Activated CD8-positive, alpha-beta T cell treated with anti-CD3 and anti-CD28 coated beads for 36 hours (primary cell): ENCODE measurements around the gene PRPF19. TPM values are rescaled to one million over a fixed set of nuclear protein-coding genes. Genes with fewer than 3 reads are reported as not detected.

Experiments
- ATAC-seq: fragments of 200-7000 bp; cut with Tn5 transposase; one replicate; pipeline ENCODE4 v1.10.0; 2021; ENCODE audit warnings: mild to moderate bottlenecking, moderate library complexity
- CTCF ChIA-PET: fragments of 350-600 bp; sonication (Branson Sonifier 250); formaldehyde crosslinking; loops from one replicate; lab custom pipeline; 2021; ENCODE audit warnings: antibody characterized with exemption; lab: Charles Lee
- POLR2A ChIA-PET: fragments of 350-600 bp; sonication (Branson Sonifier 250); formaldehyde crosslinking; loops from one replicate; lab custom pipeline; 2021; ENCODE audit warnings: antibody characterized with exemption; lab: Charles Lee
- DNase-seq: peaks from one replicate; pipeline ENCODE4 v3.0.0-alpha.2; 2020
- H3K27ac Mint-ChIP-seq: one replicate; pipeline ENCODE4 v1.8.0; 2021; ENCODE audit warnings: mild to moderate bottlenecking, mixed read lengths
- H3K27me3 Mint-ChIP-seq: one replicate; pipeline ENCODE4 v1.8.0; 2021; ENCODE audit warnings: mixed read lengths
- H3K36me3 Mint-ChIP-seq: one replicate; pipeline ENCODE4 v1.8.0; 2021; ENCODE audit warnings: low read depth, mixed read lengths
- H3K4me1 Mint-ChIP-seq: one replicate; pipeline ENCODE4 v1.8.0; 2021; ENCODE audit warnings: low read depth, mixed read lengths
- H3K4me3 Mint-ChIP-seq: one replicate; pipeline ENCODE4 v1.8.0; 2021; ENCODE audit warnings: mild to moderate bottlenecking, moderate library complexity, mixed read lengths
- H3K9me3 Mint-ChIP-seq: one replicate; pipeline ENCODE4 v1.8.0; 2021; ENCODE audit warnings: mixed read lengths
- intact Hi-C: fragments of 100-400 bp; cut with micrococcal nuclease; formaldehyde crosslinking; loops from one replicate; pipeline ENCODE4 v1.10.0; 2022
- total RNA-seq, 2 experiments: library from RNA; stranded (reverse); gene quantifications; one replicate each; pipeline ENCODE4 v1.2.3, GENCODE V29; 2021
- TF ChIP-seq, protein P1 (sequence below): fragments of 200-600 bp; IDR thresholded peaks from one replicate; pipeline ENCODE4 v1.8.0; 2022; ENCODE audit warnings: antibody characterized with exemption, mild to moderate bottlenecking

Gene PRPF19
- total RNA-seq, 2 experiments from 2014 or later, result 142 to 150 TPM

DNA sequence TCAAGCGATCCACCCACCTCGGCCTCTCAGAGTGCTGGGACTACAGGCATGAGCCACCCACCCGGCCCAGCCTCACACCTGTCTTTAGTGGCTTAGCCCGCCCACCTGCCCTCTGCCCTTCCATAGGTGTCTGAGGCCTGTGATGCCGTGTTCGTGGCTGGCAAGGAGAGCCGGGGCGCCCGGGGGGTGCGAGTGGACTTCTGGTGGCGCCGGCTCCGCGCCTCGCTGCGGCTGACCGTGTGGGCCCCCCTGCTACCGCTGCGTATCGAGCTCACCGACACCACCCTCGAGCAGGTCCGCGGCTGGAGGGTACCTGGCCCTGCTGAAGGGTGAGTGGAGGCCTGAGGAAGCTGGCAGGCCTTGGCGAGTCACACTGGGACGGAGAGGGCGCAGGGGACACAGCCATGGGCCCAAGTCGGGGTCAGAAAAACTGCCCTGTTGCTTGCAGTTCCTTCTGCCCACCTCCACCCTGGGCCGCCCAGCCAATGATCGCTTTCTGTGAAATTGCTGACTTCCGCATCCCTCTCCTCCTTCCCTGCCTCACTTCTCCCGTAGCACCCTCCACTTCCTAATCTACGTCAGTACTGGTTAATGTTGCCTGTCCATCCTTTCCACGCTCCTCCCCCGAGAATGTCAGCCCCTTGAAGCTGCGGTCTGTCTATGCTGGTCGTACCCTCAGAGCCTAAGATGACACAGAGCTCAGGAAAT is 27.2 kb upstream of the PRPF19 start:
- intact Hi-C loops, result no loop called here
- ATAC-seq, result no peak
- ChIA-PET POLR2A (interaction anchor here (0.7 to 1.4 kb wide), 2 partner anchors 15 to 115 kb away, joined by 3 read pairs; no protein-coding TSS in a partner anchor), CTCF (no interaction called here)
- TF ChIP-seq, protein P1, sequence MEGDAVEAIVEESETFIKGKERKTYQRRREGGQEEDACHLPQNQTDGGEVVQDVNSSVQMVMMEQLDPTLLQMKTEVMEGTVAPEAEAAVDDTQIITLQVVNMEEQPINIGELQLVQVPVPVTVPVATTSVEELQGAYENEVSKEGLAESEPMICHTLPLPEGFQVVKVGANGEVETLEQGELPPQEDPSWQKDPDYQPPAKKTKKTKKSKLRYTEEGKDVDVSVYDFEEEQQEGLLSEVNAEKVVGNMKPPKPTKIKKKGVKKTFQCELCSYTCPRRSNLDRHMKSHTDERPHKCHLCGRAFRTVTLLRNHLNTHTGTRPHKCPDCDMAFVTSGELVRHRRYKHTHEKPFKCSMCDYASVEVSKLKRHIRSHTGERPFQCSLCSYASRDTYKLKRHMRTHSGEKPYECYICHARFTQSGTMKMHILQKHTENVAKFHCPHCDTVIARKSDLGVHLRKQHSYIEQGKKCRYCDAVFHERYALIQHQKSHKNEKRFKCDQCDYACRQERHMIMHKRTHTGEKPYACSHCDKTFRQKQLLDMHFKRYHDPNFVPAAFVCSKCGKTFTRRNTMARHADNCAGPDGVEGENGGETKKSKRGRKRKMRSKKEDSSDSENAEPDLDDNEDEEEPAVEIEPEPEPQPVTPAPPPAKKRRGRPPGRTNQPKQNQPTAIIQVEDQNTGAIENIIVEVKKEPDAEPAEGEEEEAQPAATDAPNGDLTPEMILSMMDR, result no peak
- Mint-ChIP-seq H3K27ac (no peak overlapping the region), H3K4me1 (no peaks in the 10 kb centered on the region), H3K4me3 (no peak overlapping the region), H3K36me3 (no peaks in the 10 kb centered on the region), H3K9me3 (no peaks in the 10 kb centered on the region), H3K27me3 (peaks cover 3% of the 10 kb centered on the region)
- DNase-seq, result no peak

DNA sequence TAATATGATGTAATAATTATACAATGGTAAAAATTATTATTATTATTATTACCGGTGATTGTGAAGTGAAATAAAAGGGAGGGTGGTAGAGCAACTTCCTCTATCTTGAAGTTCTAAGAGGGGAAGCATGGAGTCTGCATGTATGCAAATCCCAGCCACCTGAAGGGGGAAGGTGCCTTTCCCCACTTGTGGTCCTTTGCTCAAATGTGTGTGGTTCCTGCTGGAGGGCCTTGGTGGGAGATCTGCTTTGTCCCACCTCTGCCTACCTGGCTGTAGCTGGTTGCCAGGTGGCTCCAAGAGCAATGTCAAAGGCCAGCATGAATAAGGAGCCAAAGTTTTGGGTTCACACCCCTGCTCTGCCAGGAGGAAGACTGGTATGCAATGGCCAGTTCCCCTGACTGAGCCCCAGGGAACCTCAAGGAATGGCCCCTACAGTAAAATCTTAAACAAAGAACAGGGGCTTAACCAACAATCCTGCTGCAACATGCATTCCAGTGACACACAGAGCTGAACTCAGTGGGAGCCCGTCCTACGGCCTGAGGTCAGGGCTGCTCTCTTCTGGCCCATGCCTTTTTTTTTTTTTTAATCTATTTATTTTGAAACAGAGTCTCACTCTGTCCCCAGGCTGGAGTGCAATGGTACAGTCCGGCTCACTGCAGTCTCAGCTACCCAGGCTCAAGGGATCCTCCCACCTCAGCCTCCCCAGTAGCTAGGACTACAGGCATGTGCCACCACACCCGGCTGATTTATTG is 26.4 kb upstream of the PRPF19 start:
- DNase-seq (no peak), ATAC-seq (no peak)
- ChIA-PET CTCF (no interaction called here), POLR2A (interaction anchor here (1.1 to 1.4 kb wide), 2 partner anchors 10 to 14 kb away, joined by 3 read pairs; no protein-coding TSS in a partner anchor)
- TF ChIP-seq, protein P1, result no peak
- Mint-ChIP-seq H3K27ac (no peak overlapping the region), H3K4me1 (no peaks in the 10 kb centered on the region), H3K9me3 (no peaks in the 10 kb centered on the region), H3K27me3 (peaks cover 3% of the 10 kb centered on the region), H3K36me3 (no peaks in the 10 kb centered on the region), H3K4me3 (no peak overlapping the region)
- intact Hi-C loops, result no loop called here

DNA sequence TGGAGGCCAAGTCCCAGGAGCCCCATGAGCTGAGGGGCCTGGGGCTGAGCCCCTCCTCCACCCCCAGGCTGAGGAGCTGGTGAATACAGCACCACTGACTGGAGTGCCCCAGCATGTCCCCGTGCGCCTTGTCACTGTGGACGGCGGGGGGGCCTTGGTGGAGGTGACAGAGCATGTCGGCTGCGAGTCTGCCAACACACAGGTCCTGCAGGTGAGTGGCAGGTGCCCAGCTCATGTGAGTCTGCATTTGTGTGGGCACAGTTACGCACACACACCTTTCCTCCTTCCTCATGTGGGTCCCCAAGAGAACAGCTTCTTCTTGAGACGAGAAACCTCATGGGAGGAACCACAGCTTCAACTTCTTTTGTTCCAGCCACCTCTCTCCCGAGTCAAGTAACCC is 25.5 kb upstream of the PRPF19 start:
- DNase-seq (no peak), ATAC-seq (no peak)
- Mint-ChIP-seq H3K27ac (no peak overlapping the region), H3K9me3 (no peaks in the 10 kb centered on the region), H3K4me1 (no peaks in the 10 kb centered on the region), H3K4me3 (no peak overlapping the region), H3K27me3 (peaks cover 3% of the 10 kb centered on the region), H3K36me3 (no peaks in the 10 kb centered on the region)
- TF ChIP-seq, protein P1, result no peak
- intact Hi-C loops, result no loop called here
- CTCF ChIA-PET, result no interaction called here
- POLR2A ChIA-PET, result interaction anchor here (1.1 kb wide), 1 partner anchor 10 kb away, joined by 3 read pairs; no protein-coding TSS in a partner anchor

DNA sequence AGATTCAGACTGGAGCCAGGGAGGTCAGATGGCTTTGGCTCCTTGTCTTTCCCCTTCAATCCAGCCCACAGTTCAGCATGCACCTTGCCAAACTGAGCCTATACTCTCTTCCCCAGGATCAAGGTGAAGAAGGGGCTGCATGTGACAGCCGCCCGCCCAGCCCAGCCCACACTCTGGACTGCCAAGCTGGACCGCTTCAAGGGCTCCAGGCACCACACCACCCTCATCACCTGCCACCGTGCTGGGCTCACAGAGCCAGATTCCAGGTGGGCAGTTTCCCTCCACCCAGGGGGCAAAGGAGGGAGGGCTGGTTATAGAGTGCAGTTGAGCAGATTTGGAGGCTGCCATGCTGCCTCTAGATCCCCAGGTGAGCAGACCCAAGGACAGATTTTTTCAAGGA is 24.0 kb upstream of the PRPF19 start:
- POLR2A ChIA-PET, result no interaction called here
- Mint-ChIP-seq H3K27me3 (peaks cover 9% of the 10 kb centered on the region), H3K27ac (no peak overlapping the region), H3K4me1 (peaks cover 7% of the 10 kb centered on the region), H3K36me3 (no peaks in the 10 kb centered on the region), H3K4me3 (no peak overlapping the region), H3K9me3 (no peaks in the 10 kb centered on the region)
- ATAC-seq (no peak), DNase-seq (no peak)
- TF ChIP-seq, protein P1, result no peak
- CTCF ChIA-PET, result no interaction called here
- intact Hi-C loops, result no loop called here

DNA sequence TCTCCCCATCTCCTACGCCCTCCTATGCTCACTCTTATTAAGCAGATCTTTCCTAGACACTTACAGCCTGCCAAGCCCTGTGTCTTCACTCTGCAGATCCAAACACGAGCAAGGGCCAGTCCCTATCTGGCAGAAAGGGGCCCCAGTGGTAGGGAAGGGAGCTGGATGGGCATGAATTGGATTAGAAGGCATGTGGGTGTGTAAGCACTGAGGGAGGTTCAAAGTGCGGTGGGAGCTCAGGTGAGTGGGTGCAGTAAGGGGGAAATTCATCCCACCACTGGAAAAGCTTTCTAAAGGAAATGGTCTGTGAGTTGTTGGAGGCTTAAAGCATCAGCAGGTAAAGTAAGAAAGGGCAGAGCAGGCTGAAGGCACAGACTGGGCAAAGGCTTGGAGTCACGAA is 23.4 kb upstream of the PRPF19 start:
- H3K4me1 Mint-ChIP-seq, result peaks cover 11% of the 10 kb centered on the region
- no peak for ATAC-seq
- H3K9me3 Mint-ChIP-seq, result no peaks in the 10 kb centered on the region
- H3K27me3 Mint-ChIP-seq, result peaks cover 12% of the 10 kb centered on the region
- TF ChIP-seq, protein P1, result no peak
- no peaks in the 10 kb centered on the region for H3K36me3 Mint-ChIP-seq
- intact Hi-C loops, result no loop called here
- ChIA-PET CTCF (no interaction called here), POLR2A (no interaction called here)
- H3K4me3 Mint-ChIP-seq, result no peak overlapping the region
- DNase-seq, result no peak
- no peak overlapping the region for H3K27ac Mint-ChIP-seq
